OCI-LY7 (cell line): ENCODE data around the gene TBC1D4.

Source experiments
- EZH2phosphoT487 ChIP-seq: fragments of 200-600 bp; sonication (generic); IDR thresholded peaks from 2 replicates; pipeline ENCODE4 v1.6.1; 2018; ENCODE audit warnings: low read depth, borderline replicate concordance, mild to moderate bottlenecking, mixed run types, antibody characterized with exemption, low read length, moderate library complexity, mixed read lengths
- TF ChIP-seq, protein P1 (sequence below): fragments of 200-600 bp; sonication (generic); conservative IDR thresholded peaks from 2 replicates; pipeline ENCODE4 v1.5.1; 2014; ENCODE audit warnings: mild to moderate bottlenecking, antibody characterized with exemption, low read length, moderate library complexity, mixed read lengths

DNA sequence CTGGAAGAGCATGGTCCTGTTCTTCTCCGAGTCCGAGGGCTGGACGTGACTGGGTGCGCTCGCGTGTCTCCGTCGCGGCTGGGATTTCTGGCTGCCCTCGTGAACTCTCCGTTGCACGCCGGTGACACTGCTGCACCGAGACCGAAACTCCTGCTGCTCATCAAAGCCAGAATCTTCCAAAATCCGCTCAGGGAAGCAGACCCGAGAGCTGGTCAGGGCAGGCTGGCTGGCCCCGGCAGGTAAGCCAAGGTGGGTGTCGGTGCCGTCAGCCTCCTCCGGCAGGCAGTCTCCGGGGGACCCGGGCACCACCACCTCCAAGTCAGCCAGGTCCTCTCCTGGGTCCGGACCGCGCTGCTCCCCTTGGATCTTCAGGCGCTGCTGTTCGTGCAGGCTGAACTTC, 119.9 kb downstream of the TBC1D4 start:
- TF ChIP-seq, protein P1, sequence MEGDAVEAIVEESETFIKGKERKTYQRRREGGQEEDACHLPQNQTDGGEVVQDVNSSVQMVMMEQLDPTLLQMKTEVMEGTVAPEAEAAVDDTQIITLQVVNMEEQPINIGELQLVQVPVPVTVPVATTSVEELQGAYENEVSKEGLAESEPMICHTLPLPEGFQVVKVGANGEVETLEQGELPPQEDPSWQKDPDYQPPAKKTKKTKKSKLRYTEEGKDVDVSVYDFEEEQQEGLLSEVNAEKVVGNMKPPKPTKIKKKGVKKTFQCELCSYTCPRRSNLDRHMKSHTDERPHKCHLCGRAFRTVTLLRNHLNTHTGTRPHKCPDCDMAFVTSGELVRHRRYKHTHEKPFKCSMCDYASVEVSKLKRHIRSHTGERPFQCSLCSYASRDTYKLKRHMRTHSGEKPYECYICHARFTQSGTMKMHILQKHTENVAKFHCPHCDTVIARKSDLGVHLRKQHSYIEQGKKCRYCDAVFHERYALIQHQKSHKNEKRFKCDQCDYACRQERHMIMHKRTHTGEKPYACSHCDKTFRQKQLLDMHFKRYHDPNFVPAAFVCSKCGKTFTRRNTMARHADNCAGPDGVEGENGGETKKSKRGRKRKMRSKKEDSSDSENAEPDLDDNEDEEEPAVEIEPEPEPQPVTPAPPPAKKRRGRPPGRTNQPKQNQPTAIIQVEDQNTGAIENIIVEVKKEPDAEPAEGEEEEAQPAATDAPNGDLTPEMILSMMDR = no peak
- no peak for TF ChIP-seq EZH2phosphoT487
